HL-60/S4 treated with phorbol 12-myristate 13-acetate at 8.2 ng/mL for 4 days and 3 days (cell line): ENCODE measurements around the gene RYR3.

Experiments used
- in situ Hi-C: fragments of 300-500 bp; cut with MboI; formaldehyde crosslinking; loops from 2 replicates; pipeline ENCODE4 v1.15.0; 2022; ENCODE audit warnings: low sequenced_read_pairs

The RYR3 gene

GRCh38 chr15:33636958-33637357 lies 326.2 kb downstream of the RYR3 start:
- in situ Hi-C loops: no loop called here

DNA sequence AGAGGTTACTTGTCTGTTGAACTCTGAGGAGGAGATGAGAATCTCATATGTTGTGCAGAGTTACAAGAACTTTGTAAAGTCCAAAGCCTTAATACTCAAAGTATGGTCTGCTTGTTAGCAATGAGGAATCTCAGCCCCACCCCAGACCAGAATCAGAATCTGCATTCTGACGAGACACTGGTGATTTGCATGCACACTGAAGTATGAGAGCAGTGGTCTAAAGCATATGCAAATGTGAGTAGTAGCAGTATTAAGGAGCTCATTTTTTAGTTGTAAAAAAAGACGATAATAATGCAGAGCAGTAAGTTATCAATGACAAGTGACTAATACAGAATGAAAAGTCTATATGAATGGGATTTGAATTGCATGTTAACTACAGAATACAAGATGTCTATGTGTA lies 327.7 kb downstream of the RYR3 start:
- in situ Hi-C loops: no loop called here

GRCh38 chr15:33639051-33639450 lies 328.3 kb downstream of the RYR3 start:
- in situ Hi-C loops: no loop called here

DNA sequence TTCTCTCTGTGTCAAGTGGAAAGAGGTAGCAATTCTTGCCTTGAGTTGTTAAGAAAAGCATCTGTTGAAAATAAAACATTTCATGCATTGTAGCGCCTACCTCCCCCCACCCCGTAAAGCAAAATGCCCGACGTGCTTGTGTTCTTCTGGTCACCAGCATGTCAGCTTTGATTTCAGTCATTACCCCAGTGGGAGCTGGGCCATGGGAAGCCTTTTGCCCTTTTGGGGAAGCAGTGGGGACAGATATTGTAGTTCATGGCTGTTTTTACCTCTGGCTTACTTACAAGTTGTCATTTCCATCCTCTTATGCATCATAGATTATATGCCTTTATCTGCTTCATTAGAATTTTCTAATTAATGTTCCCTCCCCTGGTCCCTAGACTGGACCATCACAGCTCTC lies 328.7 kb downstream of the RYR3 start:
- in situ Hi-C loops: no loop called here

DNA sequence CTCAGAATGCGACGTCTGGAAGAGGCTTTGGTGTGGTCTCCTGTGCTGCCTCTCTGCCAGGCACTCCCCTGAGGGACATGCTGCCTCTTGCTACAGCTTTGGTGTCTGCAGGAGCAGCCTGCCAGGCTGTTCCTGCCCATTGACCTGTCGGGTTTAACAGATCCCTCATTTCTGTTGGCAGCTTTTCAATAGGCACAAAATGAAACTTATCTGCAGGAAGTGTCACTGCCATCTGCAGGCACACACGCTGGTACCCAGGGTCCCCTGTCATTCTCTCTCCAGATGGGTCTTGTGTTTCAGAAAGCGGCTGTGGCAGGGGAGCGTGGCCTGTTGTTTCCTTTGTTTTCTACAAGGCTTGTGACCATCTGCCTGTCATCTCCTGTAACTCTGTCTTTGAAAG lies 329.2 kb downstream of the RYR3 start:
- in situ Hi-C loops: no loop called here

- in situ Hi-C loops: no loop called here
These were observed 330.3 kb downstream of the RYR3 start for GRCh38 chr15:33641069-33641468.

DNA sequence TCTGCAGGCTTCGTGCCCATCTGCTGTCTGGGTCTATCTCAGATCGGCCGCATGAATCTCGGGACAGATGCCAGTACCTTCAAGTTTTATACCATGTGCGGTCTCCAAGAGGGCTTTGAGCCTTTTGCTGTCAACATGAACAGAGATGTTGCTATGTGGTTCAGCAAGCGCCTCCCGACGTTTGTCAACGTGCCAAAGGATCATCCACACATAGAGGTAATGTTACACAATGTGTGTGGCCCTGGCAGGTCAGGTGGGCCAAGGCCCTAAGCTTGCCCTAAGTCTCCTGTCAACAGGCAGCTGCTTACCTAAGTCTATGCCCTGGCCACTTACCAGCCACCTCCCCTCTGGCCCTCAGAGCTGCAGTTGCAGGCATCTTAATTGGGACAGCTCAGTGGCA lies 333.5 kb downstream of the RYR3 start:
- in situ Hi-C loops: no loop called here

DNA sequence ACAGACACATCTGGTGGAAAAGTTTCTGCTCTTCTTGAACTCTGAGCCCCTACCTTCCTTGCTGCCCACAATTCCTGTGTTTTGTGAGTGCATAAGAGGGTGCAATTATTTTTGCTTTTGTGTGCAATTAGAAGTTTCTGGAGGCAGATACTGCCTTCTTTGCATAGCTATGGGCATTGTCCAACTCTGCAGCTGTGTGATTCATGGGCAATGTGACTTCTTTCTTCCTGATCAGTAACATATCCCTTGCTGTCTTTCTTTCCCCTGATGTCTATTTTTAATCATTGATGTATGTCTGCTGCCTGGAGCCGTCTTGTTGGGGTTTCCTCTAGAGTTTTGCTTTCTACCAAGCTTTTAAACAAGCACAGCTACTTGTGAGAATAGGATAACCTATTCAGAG lies 336.0 kb downstream of the RYR3 start:
- in situ Hi-C loops: no loop called here

DNA sequence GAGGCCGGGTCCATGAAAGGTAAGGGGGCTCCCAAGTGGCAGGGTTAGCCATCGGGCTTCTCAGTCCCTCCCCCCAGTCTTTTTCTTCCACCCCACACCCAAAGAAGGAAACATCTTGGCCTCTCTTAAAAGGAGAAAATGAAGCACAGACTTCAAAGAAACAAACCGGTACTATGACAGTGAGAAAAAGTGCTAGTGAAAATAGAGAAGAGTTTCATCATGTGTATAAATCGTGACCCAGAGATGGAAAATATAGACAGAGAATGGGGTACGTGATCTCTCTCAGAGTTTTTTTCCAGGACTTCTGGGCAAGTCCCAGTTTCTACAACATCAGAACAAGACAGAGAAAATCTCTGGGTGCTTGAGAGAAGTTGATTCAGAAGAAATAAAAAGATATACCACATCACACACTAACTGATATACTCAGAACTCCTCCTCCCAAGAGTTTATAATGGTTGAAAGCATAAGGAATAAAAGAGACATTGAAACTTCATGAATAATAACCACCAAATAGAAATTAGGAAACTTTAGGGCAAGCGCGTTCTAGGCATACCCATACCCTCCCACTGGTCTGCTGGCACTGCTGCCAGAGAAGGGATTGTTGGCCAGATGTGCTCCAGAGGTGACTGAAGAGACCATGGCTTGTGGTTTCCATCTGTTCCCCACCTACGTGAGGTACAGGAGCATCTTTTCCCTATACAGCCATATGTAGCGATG lies 338.6 kb downstream of the RYR3 start:
- in situ Hi-C loops: no loop called here

- in situ Hi-C loops: no loop called here
These were observed 344.1 kb downstream of the RYR3 start for GRCh38 chr15:33654860-33655259.

GRCh38 chr15:33655488-33655887 lies 344.7 kb downstream of the RYR3 start:
- in situ Hi-C loops: no loop called here

- in situ Hi-C loops: no loop called here
These were observed 345.4 kb downstream of the RYR3 start for GRCh38 chr15:33656168-33656567.

DNA sequence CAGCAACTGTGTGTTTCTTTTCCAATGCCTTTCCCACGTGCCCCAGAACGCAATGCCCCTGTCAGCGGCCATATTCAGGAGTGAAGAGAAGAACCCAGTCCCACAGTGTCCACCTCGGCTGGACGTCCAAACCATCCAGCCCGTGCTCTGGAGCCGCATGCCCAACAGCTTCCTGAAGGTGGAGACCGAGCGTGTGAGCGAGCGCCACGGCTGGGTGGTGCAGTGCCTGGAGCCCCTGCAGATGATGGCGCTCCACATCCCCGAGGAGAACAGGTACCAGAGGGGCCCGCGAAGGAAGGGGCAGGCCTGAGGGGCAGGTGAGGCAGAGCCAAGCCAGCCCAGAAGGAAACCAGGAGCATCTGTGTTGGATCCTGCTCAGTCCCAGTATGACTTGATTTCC lies 349.4 kb downstream of the RYR3 start:
- in situ Hi-C loops: no loop called here

GRCh38 chr15:33662014-33662413 lies 351.2 kb downstream of the RYR3 start:
- in situ Hi-C loops: no loop called here

GRCh38 chr15:33664947-33665346 lies 354.2 kb downstream of the RYR3 start:
- in situ Hi-C loops: no loop called here

GRCh38 chr15:33670567-33670966 lies 359.8 kb downstream of the RYR3 start:
- in situ Hi-C loops: no loop called here

- in situ Hi-C loops: no loop called here
These were observed 360.7 kb downstream of the RYR3 start for GRCh38 chr15:33671456-33671855.

GRCh38 chr15:33675246-33675645 lies 364.5 kb downstream of the RYR3 start:
- in situ Hi-C loops: no loop called here

DNA sequence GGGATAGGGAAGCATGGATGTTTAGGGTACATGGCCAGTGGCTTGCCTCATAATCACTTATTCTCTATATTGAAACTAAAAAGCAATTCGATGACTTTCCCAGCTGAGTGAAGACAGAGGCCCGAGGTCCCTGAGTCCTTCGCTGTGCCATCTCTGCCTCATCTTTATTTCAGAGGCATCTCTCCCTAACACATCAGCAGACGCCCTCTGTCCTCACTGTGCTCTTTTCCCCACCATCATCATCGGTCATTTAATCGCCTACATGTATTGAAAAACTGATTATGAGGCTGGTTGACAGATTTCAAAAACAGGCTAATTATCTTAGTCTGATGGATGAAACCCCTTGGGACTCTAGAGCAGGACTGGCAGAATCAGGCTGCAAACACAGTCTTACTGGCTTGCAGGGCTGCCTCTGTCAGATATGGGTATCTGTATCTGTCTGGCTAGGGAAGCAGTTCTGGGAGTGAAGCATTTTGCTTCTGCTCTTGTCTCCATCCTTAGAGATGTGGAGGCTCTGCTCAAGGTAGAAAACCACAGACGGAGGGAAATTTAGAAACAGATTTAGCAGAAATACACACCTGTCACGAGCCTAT lies 366.6 kb downstream of the RYR3 start:
- in situ Hi-C loops: no loop called here

DNA sequence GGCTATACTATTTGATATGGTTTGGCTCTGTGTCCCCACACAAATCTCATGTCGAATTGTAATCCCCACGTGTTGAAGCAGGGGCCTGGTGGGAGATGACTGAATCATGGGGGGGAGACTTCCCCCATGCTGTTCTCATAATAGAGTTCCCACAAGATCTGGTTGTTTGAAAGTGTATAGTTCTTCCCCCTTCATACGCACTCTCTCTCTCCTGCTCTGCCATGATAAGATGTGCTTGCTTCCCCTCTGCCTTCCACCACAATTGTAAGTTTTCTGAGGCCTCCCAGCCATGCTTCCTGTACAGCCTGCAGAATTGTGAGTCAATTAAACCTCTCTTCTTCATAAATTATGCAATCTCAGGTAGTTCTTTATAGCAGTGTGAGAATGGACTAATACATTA lies 367.4 kb downstream of the RYR3 start:
- in situ Hi-C loops: no loop called here

DNA sequence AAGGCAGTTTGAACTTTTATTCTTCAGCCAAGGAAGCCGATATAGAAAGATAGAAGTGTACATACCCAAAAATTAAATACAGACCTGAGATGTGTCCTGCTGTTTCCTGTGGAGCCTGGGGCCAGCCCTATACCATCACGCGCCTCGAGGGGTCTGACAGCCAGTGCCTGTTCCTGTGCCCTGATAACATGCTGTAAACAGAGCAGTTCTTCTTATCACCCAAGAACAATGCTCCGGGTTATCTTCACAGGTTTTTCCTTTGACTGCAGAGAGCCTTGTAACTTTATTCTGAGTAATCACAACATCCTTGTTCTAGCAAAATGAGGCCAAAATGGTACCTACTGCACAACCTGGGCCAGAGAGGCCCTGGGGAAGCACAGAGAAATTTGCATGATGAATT lies 367.8 kb downstream of the RYR3 start:
- in situ Hi-C loops: no loop called here

GRCh38 chr15:33679061-33679460 lies 368.3 kb downstream of the RYR3 start:
- in situ Hi-C loops: no loop called here

GRCh38 chr15:33680336-33680735 lies 369.6 kb downstream of the RYR3 start:
- in situ Hi-C loops: no loop called here
